A549 (cell line): ENCODE results near the gene PLEKHA5.

Source experiments
- CEBPB ChIP-seq, 2 experiments: fragments of >200 bp in 1 of 2; sonication (Bioruptor Twin) in 1 of 2; formaldehyde crosslinking in 1 of 2; IDR thresholded peaks; 2 replicates each; pipeline ENCODE4 v1.6.1; 2012 to 2016
- CTCF ChIP-seq: fragments of >200 bp; sonication (Bioruptor Twin); formaldehyde crosslinking; IDR thresholded peaks from 3 replicates; pipeline ENCODE4 v1.5.1; 2016
- FOSL2 ChIP-seq, 2 experiments: fragments of 450-650 bp in 1 of 2; fragments of >200 bp in 1 of 2; sonication (Bioruptor Twin) in 1 of 2; formaldehyde crosslinking; IDR thresholded peaks; 2 replicates each; pipeline versions ENCODE4 v1.5.0 to v1.6.1; 2016 to 2020; ENCODE audit warnings: mild to moderate bottlenecking in 1 of 2, moderate library complexity in 1 of 2
- HDAC2 ChIP-seq: fragments of 200-600 bp; sonication (generic); IDR thresholded peaks from 2 replicates; pipeline ENCODE4 v1.6.1; 2016
- POLR2A ChIP-seq: IDR thresholded peaks from 2 replicates; pipeline ENCODE4 v1.6.1; 2012; ENCODE audit warnings: mild to moderate bottlenecking, low read length
- RAD21 ChIP-seq, 2 experiments: fragments of >200 bp in 1 of 2; sonication (Bioruptor Twin) in 1 of 2; formaldehyde crosslinking in 1 of 2; IDR thresholded peaks in 1 of 2; conservative IDR thresholded peaks in 1 of 2; 2 replicates in 1 of 2; 3 replicates in 1 of 2; pipeline ENCODE4 v1.6.1; 2012 to 2018; ENCODE audit warnings: inconsistent platforms in 1 of 2
- REST ChIP-seq: fragments of 200-600 bp; sonication (generic); IDR thresholded peaks from 2 replicates; pipeline ENCODE4 v1.6.1; 2016; ENCODE audit warnings: antibody characterized with exemption, mild to moderate bottlenecking, moderate library complexity
- SMC3 ChIP-seq: fragments of >200 bp; sonication (Bioruptor Twin); formaldehyde crosslinking; IDR thresholded peaks from 3 replicates; pipeline ENCODE4 v1.6.1; 2018; ENCODE audit warnings: inconsistent platforms
- ZSCAN20 ChIP-seq: fragments of 250-450 bp; sonication (Bioruptor Pico); IDR thresholded peaks from 2 replicates; pipeline ENCODE4 v1.8.0; 2022; ENCODE audit warnings: mild to moderate bottlenecking, moderate library complexity

- TF ChIP-seq POLR2A, result no peak
- no peak for TF ChIP-seq CEBPB (IDR thresholded peaks at IDR 0.05)
- TF ChIP-seq RAD21 (conservative IDR thresholded peaks at IDR 0.05 in 1 of 2, IDR thresholded peaks at IDR 0.05 in 1 of 2), result no peak
- TF ChIP-seq REST, result no peak
- no peak for TF ChIP-seq ZSCAN20 (CRISPR knock-in tag)
- TF ChIP-seq FOSL2 (IDR thresholded peaks at IDR 0.05), result no peak
- TF ChIP-seq FOSL2 (CRISPR knock-in tag; IDR thresholded peaks at IDR 0.05), result no peak
- no peak for TF ChIP-seq CTCF
- TF ChIP-seq SMC3, result no peak
- TF ChIP-seq HDAC2, result no peak
These were observed 181.6 kb downstream of the PLEKHA5 start for GRCh38 chr12:19311165-19311564.
